GM18909 (cell line): ENCODE measurements around the gene FUZ.
A peak's percentile ranks its signal among the peaks of the same experiment; 100 is the strongest.

Experiments used
- ATAC-seq: cut with Tn5 transposase; IDR thresholded peaks from one replicate; pipeline ENCODE4 v1.9.1; 2021; ENCODE audit warnings: mild to moderate bottlenecking; ENCODE audit not compliant: unreplicated experiment, poor library complexity

FUZ gene, protein sequence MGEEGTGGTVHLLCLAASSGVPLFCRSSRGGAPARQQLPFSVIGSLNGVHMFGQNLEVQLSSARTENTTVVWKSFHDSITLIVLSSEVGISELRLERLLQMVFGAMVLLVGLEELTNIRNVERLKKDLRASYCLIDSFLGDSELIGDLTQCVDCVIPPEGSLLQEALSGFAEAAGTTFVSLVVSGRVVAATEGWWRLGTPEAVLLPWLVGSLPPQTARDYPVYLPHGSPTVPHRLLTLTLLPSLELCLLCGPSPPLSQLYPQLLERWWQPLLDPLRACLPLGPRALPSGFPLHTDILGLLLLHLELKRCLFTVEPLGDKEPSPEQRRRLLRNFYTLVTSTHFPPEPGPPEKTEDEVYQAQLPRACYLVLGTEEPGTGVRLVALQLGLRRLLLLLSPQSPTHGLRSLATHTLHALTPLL

GRCh38 chr19:49812997-49813861 lies at the start of gene FUZ:
TSS of gene FUZ (minus strand) at chr19:49813292. CDS start at chr19:49813106, 186 bp downstream.
- peak; percentile 58 for ATAC-seq

- ATAC-seq, result no peak
These were observed 49.5 kb upstream of the FUZ start for GRCh38 chr19:49862391-49863253.

GRCh38 chr19:49861541-49862378 lies 48.7 kb upstream of the FUZ start:
- no peak for ATAC-seq

DNA sequence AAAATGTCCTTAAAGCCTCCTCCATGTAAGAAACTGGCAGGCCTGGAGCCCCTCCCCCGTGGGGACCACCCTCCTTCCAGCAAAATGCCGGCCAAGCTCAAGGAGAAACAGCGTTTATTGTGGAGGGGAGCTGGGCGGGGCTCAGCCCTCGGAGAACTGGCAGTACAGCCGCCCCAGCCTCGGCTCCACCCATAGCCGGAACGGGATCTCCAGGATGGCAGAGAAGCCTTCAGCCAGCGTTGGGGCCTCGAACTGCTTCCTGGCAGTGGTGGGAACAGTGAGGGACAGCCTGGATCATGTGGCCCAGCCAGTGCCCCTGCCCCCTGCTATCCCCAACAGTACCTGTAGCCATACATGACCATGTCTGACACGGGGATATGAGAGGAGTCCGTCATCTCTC lies 48.0 kb upstream of the FUZ start:
- ATAC-seq, result no peak

GRCh38 chr19:49860336-49861102 lies 47.4 kb upstream of the FUZ start:
- no peak for ATAC-seq

DNA sequence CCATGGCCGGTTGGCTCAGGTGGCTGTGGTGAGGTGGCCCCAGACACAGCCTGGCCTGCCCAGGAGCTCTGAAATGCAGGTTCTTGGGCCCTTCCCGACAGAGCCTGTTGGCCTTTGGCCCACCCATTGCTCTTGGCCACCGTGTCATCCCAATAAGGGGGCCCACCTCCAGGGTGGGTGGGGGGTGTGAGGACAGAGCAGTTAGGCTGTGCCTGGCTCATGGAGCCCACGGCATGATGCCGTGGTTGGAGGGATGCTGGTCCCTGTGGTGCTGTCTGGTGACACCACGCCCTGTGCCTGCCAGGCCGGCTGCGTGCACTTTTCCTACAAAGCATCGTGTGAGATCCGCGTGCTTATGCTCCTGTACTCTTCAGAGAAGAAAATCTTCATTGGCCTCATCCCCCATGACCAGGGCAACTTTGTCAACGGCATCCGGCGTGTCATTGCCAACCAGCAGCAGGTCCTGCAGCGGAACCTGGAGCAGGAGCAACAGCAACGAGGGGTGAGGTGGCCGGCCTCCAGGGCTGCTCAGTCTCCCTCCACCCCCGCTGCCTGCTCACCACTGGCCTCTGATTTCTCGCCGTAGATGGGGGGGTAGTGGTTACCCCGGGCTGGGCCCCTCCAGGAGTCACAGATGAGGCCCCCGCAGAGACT lies 46.7 kb upstream of the FUZ start:
- no peak for ATAC-seq

- no peak for ATAC-seq
These were observed 45.2 kb upstream of the FUZ start for GRCh38 chr19:49858088-49858985.

DNA sequence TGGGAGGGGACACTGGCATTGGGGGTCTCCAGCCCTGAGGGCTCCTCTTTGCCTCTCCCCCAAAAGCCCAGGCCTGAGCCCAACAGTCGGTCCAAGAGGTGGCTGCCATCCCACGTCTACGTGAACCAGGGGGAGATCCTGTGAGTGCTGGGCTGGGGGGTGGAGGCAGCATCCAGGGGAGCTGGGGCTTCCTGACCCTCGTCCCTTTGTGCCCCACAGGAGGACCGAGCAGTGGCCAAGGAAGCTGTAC lies 44.7 kb upstream of the FUZ start:
- no peak for ATAC-seq

- ATAC-seq, result no peak
These were observed 44.2 kb upstream of the FUZ start for GRCh38 chr19:49857061-49857837.

GRCh38 chr19:49856574-49857021 lies 43.5 kb upstream of the FUZ start:
- no peak for ATAC-seq

GRCh38 chr19:49855676-49856573 lies 42.8 kb upstream of the FUZ start:
- no peak for ATAC-seq

DNA sequence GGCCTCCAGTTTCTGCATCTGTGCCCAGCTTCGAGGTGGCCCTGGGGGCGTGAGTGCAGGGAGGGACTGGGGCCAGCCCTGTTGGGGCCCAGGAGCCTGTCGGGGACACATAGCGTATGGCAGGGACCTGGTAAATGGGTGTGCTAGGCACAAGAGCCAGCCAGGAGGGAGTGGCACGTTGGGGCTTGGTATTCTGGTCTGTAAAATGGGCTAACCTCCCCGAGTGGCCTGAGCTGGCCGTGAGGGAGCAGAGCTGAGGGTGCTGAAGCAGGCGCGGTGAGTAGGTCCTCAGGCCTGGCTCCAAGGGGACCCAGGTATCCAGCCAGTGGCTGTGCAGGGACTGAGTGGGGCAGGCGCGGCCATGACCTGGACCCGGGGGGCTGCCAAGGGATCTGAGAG lies 42.2 kb upstream of the FUZ start:
- no peak for ATAC-seq

DNA sequence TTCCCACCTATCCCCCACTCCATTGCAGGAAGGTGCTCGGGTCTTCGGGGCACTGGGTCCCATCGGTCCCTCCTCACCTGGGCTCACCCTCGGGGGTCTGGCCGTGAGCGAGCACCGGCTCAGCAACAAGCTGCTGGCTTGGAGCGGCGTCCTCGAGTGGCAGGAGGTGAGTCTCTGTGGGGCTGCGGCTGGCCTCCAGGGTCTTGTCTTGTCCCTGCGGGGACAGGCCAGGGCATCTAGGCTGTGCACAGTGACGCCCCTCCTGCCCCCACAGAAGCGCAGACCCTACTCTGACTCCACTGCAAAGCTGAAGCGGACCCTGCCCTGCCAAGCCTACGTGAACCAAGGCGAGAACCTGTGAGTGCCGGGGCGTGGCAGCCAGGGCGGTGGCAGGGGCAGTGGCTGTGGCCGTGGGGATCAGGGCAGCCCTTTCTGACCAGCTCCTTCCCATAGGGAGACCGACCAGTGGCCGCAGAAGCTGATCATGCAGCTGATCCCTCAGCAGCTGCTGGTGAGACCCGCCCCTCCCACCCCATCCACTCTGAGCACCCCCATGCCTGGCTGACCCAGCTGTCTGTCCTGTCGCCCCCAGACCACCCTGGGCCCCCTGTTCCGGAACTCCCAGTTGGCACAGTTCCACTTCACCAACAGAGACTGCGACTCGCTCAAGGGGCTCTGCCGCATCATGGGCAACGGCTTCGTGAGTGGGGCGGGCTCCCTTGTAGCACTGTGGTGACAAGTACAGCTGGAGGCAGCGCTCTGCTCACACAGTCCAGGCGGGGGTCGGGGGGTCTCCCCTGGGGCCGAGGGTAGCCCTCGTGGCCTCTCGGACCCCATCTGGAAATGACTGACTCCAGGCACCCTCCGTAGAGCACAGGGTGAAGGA lies 41.5 kb upstream of the FUZ start:
- no peak for ATAC-seq

DNA sequence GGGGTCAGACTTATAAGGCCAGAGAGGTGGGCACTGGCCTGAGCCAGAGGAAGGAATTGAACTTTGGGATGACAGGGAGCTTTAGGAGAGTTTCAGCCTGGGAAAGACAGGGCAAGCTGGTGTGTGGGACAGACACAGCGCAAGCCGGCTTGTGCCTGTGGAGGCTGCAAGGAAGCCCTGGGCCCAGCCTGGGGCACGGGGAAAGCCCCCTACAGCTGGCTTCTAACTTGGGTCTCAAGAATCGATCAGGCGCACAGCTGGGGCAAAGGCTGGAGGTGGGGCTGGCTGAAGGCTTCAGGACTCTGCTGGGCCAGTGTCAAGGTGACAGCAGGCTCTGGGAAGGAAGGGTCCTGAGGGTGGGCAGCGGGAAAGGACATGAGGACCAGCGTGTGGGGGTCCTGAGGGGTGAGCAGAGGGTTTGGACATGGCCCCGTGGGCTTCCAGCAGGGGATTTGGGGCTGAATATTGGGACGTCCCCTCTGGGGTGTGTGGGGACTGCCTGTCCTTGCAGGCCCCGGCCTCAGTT lies 40.8 kb upstream of the FUZ start:
- ATAC-seq, result no peak
